CD4-positive, CD25-positive, alpha-beta regulatory T cell (primary cell): Measurements from ENCODE around the gene FOSL1. TPM values are rescaled to one million over a fixed set of nuclear protein-coding genes. Genes with fewer than 3 reads are reported as not detected.

Experiments used
- ATAC-seq, 2 donors: fragments of 150-1000 bp; cut with Tn5 transposase; one replicate each; pipeline ENCODE4 v1.10.0; 2021; ENCODE audit warnings: low read depth in 2 of 2, moderate number of reproducible peaks in 2 of 2, moderate library complexity in 1 of 2
- DNase-seq, 3 donors: peaks; one replicate each; pipeline versions ENCODE4 v3.0.0 to v3.0.0-alpha.2; 2012 to 2022; ENCODE audit warnings: mixed read lengths in 1 of 3
- H3K27ac ChIP-seq: one replicate; pipeline ENCODE4 v1.7.0; 2013; ENCODE audit warnings: mild to moderate bottlenecking, low read length; ENCODE audit not compliant: insufficient read depth, poor library complexity, severe bottlenecking
- H3K27me3 ChIP-seq: one replicate; pipeline ENCODE4 v1.7.0; 2013; ENCODE audit warnings: low read length; ENCODE audit not compliant: control insufficient read depth, insufficient read depth
- H3K36me3 ChIP-seq: one replicate; pipeline ENCODE4 v1.7.0; 2013; ENCODE audit warnings: mild to moderate bottlenecking, low read length, moderate library complexity; ENCODE audit not compliant: control insufficient read depth, insufficient read depth
- H3K4me1 ChIP-seq: 2 replicates; pipeline ENCODE4 v1.7.0; 2013; ENCODE audit warnings: mild to moderate bottlenecking, low read length; ENCODE audit not compliant: insufficient read depth, control insufficient read depth, poor library complexity, severe bottlenecking
- H3K4me3 ChIP-seq: one replicate; pipeline ENCODE4 v1.7.0; 2013; ENCODE audit warnings: low read depth, mild to moderate bottlenecking, low read length, moderate library complexity
- H3K9me3 ChIP-seq, 2 experiments: 1 replicate in 1 of 2; 2 replicates in 1 of 2; pipeline ENCODE4 v1.7.0; 2013; ENCODE audit warnings: low read length in 2 of 2, mild to moderate bottlenecking in 1 of 2, moderate library complexity in 1 of 2; ENCODE audit not compliant: control insufficient read depth in 2 of 2
- H3K27ac Mint-ChIP-seq, 3 donors: one replicate each; pipeline ENCODE4 v1.8.0; 2020 to 2022; ENCODE audit warnings: mild to moderate bottlenecking in 3 of 3, mixed read lengths in 3 of 3, moderate library complexity in 2 of 3
- H3K27me3 Mint-ChIP-seq: one replicate; pipeline ENCODE4 v1.8.0; 2022; ENCODE audit warnings: mild to moderate bottlenecking, mixed read lengths
- H3K36me3 Mint-ChIP-seq: one replicate; pipeline ENCODE4 v1.8.0; 2020; ENCODE audit warnings: mixed read lengths
- H3K4me1 Mint-ChIP-seq, 4 donors: one replicate each; pipeline ENCODE4 v1.8.0; 2020 to 2022; ENCODE audit warnings: mixed read lengths in 4 of 4, mild to moderate bottlenecking in 1 of 4
- H3K4me3 Mint-ChIP-seq, 4 donors: one replicate each; pipeline ENCODE4 v1.8.0; 2020 to 2022; ENCODE audit warnings: mild to moderate bottlenecking in 4 of 4, mixed read lengths in 4 of 4, moderate library complexity in 3 of 4
- H3K9me3 Mint-ChIP-seq, 7 donors: one replicate each; pipeline ENCODE4 v1.8.0; 2020 to 2022; ENCODE audit warnings: mixed read lengths in 7 of 7, mild to moderate bottlenecking in 3 of 7, moderate library complexity in 2 of 7
- polyA plus RNA-seq, 4 donors: library from polyadenylated mRNA; unstranded; fragments of 300-500 nt; fragmentation: Illumina TruSeq; gene quantifications; one replicate each; pipeline ENCODE4 v1.2.3, GENCODE V29; 2021
- total RNA-seq: library from RNA; stranded (reverse); gene quantifications from one replicate; pipeline ENCODE4 v1.2.3, GENCODE V29; 2022

The FOSL1 gene
- total and polyA plus RNA-seq, 5 donors from 2014 or later = 2.7 TPM; not detected in 4

DNA sequence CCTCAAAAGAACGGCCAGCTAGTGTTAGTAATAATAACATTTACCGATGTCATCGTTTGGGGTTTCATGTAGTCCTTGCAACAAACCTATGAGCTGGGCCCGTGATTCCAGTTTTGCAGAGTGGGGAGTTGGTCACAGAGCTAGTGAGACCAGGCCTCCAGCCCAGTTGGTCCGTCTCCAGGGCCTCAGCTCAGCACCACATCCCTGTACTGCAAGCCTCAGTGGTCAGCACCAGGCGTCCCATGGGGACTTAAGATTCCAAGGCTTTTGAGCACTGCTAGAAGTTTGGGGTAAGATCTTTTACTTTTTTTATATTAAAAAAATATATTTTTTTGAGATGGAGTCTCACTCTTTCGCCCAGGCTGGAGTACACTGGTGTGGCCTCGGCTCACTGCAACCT lies 44.0 kb upstream of the FOSL1 start:
- Mint-ChIP-seq H3K27me3 (peaks cover 4% of the 10 kb centered on the region), H3K4me3 (no peak overlapping the region), H3K9me3 (no peaks in the 10 kb centered on the region), H3K4me1 (peaks cover 0 to 3% (median 0%) of the 10 kb centered on the region in 4 donors), H3K36me3 (no peaks in the 10 kb centered on the region), H3K27ac (no peak overlapping the region)
- ATAC-seq (no peak), DNase-seq (no peak)
- no peaks in the 10 kb centered on the region for H3K4me1 ChIP-seq
- no peaks in the 10 kb centered on the region for H3K36me3 ChIP-seq
- no peak overlapping the region for H3K4me3 ChIP-seq
- H3K27me3 ChIP-seq = no peaks in the 10 kb centered on the region
- no peak overlapping the region for H3K27ac ChIP-seq
- H3K9me3 ChIP-seq = no peaks in the 10 kb centered on the region

DNA sequence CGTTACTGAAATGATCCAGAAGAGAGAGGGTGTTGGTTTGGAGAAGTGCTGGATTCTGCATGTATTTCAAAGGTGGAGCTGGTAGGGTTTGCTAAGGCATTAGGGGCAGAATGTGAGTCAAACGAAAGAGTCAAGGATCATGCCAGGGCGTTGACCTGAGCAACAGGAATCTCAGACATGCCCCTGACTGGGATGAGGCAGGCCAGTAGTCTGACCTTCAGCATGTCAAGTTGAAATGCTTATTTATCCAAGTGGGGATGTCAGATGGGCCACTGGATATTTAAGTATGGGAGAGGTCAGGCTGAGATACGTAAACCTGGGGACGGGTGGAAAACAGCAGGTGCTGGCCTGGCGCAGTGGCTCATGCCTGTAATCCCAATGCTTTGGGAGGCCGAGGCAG lies 42.3 kb upstream of the FOSL1 start:
- Mint-ChIP-seq H3K36me3 (no peaks in the 10 kb centered on the region), H3K27ac (peak overlapping the region in 1 of 3 donors; percentile 9), H3K4me3 (no peak overlapping the region), H3K27me3 (no peaks in the 10 kb centered on the region), H3K9me3 (no peaks in the 10 kb centered on the region), H3K4me1 (no peaks in the 10 kb centered on the region)
- ATAC-seq (no peak), DNase-seq (no peak)
- peaks cover 2% of the 10 kb centered on the region for H3K27me3 ChIP-seq
- H3K4me3 ChIP-seq = no peak overlapping the region
- no peaks in the 10 kb centered on the region for H3K36me3 ChIP-seq
- no peak overlapping the region for H3K27ac ChIP-seq
- no peaks in the 10 kb centered on the region for H3K4me1 ChIP-seq
- no peaks in the 10 kb centered on the region for H3K9me3 ChIP-seq

DNA sequence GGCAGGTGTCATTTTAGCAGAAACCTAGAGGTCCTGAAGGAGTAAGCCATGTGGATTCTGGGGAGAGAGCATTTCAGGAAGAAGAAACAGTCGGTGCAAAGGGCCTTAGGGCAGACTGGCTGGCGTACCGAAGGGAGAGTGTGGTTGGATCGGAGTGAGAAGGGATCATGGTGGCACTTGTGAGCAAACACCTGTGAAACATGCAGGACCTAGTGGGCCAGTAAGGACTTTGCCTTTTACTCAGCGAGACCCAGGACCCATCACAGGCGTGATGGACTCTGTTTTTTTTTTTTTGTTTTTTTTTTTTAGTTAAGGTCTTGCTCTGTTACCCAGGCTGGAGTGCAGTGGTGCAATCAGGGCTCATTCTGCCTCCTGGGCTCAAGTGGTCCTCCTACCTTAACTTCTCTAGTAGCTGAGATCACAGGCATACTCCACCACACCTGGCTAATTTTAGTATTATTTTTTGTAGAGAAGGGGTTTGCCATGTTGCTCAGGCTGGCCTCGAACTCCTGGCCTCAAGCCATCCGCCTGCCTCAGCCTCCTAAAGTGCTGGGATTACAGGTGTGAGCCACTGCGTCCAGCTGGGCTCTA lies 41.6 kb upstream of the FOSL1 start:
- Mint-ChIP-seq H3K4me3 (no peak overlapping the region), H3K9me3 (no peaks in the 10 kb centered on the region), H3K27me3 (no peaks in the 10 kb centered on the region), H3K27ac (peak overlapping the region in 1 of 3 donors; percentile 44), H3K4me1 (no peaks in the 10 kb centered on the region), H3K36me3 (no peaks in the 10 kb centered on the region)
- Histone ChIP-seq H3K9me3 (no peaks in the 10 kb centered on the region), H3K4me1 (no peaks in the 10 kb centered on the region), H3K4me3 (no peak overlapping the region), H3K27ac (no peak overlapping the region), H3K36me3 (no peaks in the 10 kb centered on the region), H3K27me3 (peaks cover 4% of the 10 kb centered on the region)
- DNase-seq = no peak
- no peak for ATAC-seq

DNA sequence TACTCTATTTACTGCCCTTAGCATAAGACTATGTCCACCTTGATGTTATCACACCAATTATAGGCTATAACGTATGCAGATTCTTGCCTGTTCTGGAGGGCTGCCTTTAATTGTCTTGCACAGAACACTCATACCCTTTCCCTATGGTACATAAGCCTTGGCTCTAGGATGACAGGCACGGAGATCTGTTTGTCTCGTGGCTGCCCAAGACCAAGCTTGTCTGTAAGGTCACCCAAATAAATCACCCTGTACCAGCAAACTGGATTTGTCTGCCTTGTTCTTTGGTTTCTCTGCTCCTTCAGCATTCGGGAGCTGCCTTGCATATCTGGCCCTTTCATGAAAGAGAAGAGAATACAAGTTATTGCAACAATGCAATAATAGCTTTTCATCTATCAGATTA lies 37.6 kb upstream of the FOSL1 start:
- no peak overlapping the region for H3K4me3 ChIP-seq
- H3K36me3 ChIP-seq = no peaks in the 10 kb centered on the region
- peaks cover 4% of the 10 kb centered on the region for H3K27me3 ChIP-seq
- no peak overlapping the region for H3K27ac ChIP-seq
- no peak overlapping the region for H3K27ac Mint-ChIP-seq
- no peak overlapping the region for H3K4me3 Mint-ChIP-seq
- no peaks in the 10 kb centered on the region for H3K36me3 Mint-ChIP-seq
- H3K9me3 ChIP-seq = no peaks in the 10 kb centered on the region
- no peaks in the 10 kb centered on the region for H3K9me3 Mint-ChIP-seq
- no peaks in the 10 kb centered on the region for H3K4me1 ChIP-seq
- ATAC-seq (no peak), DNase-seq (no peak)
- peaks cover 4% of the 10 kb centered on the region for H3K27me3 Mint-ChIP-seq
- no peaks in the 10 kb centered on the region for H3K4me1 Mint-ChIP-seq

DNA sequence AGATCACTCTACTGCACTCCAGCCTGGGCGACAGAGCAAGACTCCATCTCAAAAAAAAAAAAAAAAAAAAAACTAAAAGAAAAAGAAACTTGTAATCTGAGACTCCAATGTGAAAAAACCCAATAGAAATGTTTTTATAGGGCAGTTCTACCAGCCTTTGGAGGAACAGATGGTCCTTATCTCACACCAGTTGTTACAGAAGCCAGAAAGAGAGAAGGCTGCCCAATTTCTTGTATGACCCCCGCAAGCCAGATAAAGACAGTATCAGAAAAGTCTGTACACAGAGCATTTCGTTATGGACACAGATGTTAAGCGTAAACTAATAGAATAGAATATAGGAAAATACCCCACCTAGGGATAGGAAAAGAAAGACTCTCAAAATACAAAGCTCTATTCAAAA lies 33.8 kb upstream of the FOSL1 start:
- H3K27ac ChIP-seq = no peak overlapping the region
- no peak for ATAC-seq
- no peaks in the 10 kb centered on the region for H3K36me3 ChIP-seq
- no peak overlapping the region for H3K4me3 Mint-ChIP-seq
- H3K9me3 Mint-ChIP-seq = no peaks in the 10 kb centered on the region
- H3K9me3 ChIP-seq = no peaks in the 10 kb centered on the region
- no peak overlapping the region for H3K4me3 ChIP-seq
- peaks cover 4% of the 10 kb centered on the region for H3K27me3 ChIP-seq
- H3K4me1 ChIP-seq = peaks cover under 1% of the 10 kb centered on the region
- H3K4me1 Mint-ChIP-seq = peaks cover 0 to 8% (median 3%) of the 10 kb centered on the region in 4 donors
- no peak overlapping the region for H3K27ac Mint-ChIP-seq
- H3K27me3 Mint-ChIP-seq = peaks cover 4% of the 10 kb centered on the region
- no peaks in the 10 kb centered on the region for H3K36me3 Mint-ChIP-seq
- DNase-seq = no peak

DNA sequence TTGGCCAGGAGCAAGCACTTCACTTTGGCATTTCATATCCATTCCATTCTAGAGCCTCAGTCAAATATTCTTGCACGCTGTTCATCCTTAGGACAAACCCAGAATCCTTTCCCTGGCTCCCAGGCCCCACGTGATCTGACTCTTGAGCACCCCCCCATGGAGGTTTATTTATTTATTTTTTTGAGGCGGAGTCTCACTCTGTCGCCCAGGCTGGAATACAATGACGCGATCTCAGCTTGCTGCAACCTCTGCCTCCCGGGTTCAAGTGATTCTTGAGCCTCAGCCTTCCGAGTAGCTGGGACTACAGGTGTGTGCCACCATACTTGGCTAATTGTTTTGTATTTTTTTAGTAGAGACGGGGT lies 32.4 kb upstream of the FOSL1 start:
- Mint-ChIP-seq H3K9me3 (no peaks in the 10 kb centered on the region), H3K4me1 (peaks cover 6 to 23% (median 16%) of the 10 kb centered on the region in 4 donors), H3K4me3 (no peak overlapping the region), H3K27me3 (peaks cover 4% of the 10 kb centered on the region), H3K27ac (no peak overlapping the region), H3K36me3 (peaks cover 3% of the 10 kb centered on the region)
- no peak for DNase-seq
- Histone ChIP-seq H3K27me3 (peaks cover 2% of the 10 kb centered on the region), H3K36me3 (no peaks in the 10 kb centered on the region), H3K4me3 (no peak overlapping the region), H3K27ac (no peak overlapping the region), H3K4me1 (peaks cover 16% of the 10 kb centered on the region), H3K9me3 (no peaks in the 10 kb centered on the region)
- ATAC-seq = no peak

DNA sequence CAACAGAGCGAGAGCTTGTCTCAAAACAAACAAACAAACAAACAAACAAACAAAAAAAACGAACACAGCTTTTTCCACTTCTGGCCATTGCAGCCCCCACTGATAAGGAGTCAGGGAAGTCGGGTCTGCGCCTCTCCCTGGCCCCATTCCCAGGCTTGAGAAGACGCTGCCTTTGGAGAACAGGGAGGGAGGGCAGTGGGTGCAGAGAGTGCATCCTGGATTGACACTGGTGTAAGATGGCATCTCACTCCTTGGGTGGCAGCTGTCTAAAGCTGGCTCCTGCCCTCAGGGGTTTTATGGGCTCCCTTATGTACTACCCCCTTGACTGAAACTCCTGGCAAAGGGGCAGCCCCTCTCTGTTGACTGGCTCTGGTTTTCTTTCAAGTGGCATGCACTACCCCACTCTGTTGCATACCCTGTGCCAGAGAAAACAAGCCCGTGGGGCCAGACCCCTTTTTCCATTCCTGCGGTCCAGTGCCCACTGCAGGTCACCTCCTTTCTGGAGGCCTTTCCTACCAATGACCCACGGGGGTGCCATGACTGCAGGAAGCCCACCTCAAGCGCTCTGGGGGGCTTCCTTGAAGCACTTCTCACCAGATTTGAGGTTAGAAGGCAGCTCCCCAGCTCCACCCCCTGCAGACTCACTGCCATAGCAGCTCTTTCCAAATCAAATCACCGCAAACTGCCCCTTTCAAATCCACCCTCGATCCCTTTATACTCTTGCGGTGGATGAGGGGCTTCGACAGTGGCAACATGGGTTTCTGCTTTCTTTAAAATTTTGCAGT lies 31.8 kb upstream of the FOSL1 start:
- H3K27me3 Mint-ChIP-seq = peaks cover 4% of the 10 kb centered on the region
- Histone ChIP-seq H3K9me3 (no peaks in the 10 kb centered on the region), H3K4me3 (no peak overlapping the region), H3K4me1 (peaks cover 21% of the 10 kb centered on the region), H3K27ac (no peak overlapping the region), H3K27me3 (no peaks in the 10 kb centered on the region), H3K36me3 (no peaks in the 10 kb centered on the region)
- no peak for DNase-seq
- peaks cover 6 to 28% (median 20%) of the 10 kb centered on the region in 4 donors for H3K4me1 Mint-ChIP-seq
- no peak for ATAC-seq
- no peak overlapping the region for H3K27ac Mint-ChIP-seq
- peaks cover 3% of the 10 kb centered on the region for H3K36me3 Mint-ChIP-seq
- H3K4me3 Mint-ChIP-seq = no peak overlapping the region
- H3K9me3 Mint-ChIP-seq = no peaks in the 10 kb centered on the region

DNA sequence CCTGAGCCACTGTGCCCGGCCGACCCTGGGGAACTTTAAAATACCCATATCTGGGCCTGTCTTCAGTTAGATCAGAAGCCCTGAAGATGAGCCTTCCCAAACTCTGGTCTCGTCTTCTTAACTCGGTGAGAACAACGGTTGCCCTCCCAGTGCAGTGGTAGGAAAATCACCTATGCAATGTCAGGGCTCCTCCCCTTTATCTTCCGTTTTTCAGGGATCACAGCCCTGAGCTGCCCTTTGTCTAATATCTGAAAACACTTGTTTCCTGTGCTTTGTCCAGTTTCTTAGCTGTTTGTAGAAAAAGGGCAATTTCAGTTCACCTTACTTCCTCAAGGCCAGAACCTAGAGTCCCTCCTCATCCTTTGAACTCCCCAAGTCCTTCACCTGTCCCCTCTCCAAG lies 28.5 kb upstream of the FOSL1 start:
- Mint-ChIP-seq H3K27me3 (no peaks in the 10 kb centered on the region), H3K4me1 (peaks cover 6 to 34% (median 25%) of the 10 kb centered on the region in 4 donors), H3K27ac (peak overlapping the region; percentile 84 to 99 (median 93)), H3K9me3 (no peaks in the 10 kb centered on the region), H3K4me3 (peak overlapping the region; percentile 80 to 85 (median 81)), H3K36me3 (peaks cover 3% of the 10 kb centered on the region)
- H3K36me3 ChIP-seq = no peaks in the 10 kb centered on the region
- peak overlapping the region; percentile 64 for H3K4me3 ChIP-seq
- ATAC-seq = no peak
- H3K4me1 ChIP-seq = peaks cover 23% of the 10 kb centered on the region
- no peaks in the 10 kb centered on the region for H3K27me3 ChIP-seq
- no peaks in the 10 kb centered on the region for H3K9me3 ChIP-seq
- H3K27ac ChIP-seq = peak overlapping the region; percentile 83
- DNase-seq = peak in 1 of 3 donors; percentile 20
